ENCODE data around the gene PLXNA4.

The PLXNA4 gene

GRCh38 chr7:132383962-132384361 lies 192.3 kb downstream of the PLXNA4 start:
- no peak for DNase-seq

DNA sequence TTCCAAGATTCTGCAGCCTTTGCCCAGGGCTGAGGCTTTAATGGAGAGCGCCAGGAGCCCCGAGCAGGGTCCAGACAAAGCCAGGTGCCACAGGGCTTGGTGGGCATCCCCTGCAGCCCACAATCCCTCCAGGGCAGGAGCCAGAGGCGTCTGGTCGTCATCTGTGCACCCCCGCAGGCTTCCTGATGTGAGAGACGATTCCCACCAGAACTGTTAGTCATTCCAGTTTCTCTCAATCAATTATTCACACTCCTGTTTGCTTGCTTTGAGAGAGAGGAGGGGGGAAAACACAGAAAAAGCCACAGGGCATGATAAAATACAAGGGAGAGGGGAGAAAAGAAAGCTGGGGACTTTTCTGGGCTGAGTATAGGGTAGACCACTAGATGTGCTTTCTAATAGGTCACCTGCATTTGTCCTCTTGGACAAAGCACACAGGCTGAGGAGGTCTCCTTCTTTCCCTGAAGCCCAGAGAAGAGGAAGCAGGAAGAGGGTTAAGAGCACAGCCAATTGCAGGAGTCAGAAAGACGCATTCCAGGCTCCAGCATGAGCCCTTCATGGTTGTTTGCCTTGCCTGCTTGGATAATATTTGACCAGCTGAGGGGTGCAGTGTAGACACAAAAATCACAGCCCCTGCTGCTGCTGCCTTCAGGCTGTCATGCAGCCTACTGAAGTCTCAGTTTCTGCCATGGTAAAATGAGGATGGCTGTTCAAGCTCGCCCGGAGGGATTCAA lies 194.4 kb downstream of the PLXNA4 start:
- DNase-seq = no peak

DNA sequence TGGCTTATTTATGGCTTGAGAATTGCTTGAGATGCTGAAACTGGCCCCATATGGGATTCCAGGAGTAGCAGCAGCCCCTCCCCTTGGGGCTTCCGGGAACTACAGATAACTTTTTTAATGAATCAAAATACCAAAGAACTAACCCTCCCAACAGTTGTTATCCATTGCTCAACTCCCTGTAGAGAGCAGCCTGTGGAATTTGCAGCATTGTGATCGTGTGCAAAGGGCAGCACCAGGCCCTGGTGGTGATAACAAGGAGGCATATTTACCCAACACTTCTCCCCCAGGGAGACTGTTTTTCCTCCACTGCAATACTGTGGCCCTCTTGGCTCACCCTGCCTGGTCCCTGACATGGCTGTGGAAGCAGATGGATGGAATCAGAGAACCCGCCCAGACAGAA lies 196.2 kb downstream of the PLXNA4 start:
- DNase-seq = no peak

GRCh38 chr7:132379292-132379691 lies 197.0 kb downstream of the PLXNA4 start:
- no peak for DNase-seq

DNA sequence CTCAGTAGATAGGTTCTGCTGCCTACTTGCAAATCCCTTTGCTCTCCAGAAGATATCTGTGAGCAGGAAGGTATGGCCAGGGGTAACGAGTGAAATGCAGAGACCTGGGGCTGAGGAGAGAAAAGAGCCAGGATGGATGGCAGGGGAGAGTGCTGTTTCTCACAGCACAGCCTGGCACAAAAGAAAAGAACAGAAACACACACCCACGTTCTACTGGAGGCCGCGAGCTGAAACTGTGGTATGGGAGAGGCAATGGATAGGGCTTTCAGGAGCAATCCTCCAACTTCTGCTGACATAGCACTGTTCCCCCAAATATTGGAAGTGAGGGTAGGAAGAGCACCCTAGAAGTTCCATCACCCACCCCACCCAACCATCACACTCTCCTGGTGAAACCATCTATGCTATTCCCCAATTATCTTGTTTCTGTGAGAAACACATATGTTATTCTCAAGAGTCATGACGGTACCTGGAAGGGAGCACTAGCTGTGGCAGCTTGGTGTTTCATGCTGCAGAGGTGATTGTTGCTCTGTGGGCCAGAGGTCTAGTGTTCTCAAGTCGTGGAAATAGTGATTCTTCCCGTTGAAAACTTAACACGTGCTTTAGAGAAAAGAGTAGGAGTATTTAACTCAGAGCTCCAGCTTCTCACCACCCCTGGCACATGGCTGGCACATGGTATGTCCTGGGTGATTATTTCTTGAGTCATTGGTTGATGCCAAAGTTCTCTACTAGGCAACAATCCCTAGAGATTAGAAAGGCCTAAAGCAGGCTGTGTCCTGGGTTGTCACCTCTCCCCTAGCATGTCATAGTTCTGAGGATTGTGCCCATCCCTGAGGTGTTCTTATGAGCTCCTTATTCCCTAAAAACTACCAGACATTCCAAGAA lies 198.3 kb downstream of the PLXNA4 start:
- DNase-seq = no peak

GRCh38 chr7:132377015-132377414 lies 199.3 kb downstream of the PLXNA4 start:
- no peak for DNase-seq

DNA sequence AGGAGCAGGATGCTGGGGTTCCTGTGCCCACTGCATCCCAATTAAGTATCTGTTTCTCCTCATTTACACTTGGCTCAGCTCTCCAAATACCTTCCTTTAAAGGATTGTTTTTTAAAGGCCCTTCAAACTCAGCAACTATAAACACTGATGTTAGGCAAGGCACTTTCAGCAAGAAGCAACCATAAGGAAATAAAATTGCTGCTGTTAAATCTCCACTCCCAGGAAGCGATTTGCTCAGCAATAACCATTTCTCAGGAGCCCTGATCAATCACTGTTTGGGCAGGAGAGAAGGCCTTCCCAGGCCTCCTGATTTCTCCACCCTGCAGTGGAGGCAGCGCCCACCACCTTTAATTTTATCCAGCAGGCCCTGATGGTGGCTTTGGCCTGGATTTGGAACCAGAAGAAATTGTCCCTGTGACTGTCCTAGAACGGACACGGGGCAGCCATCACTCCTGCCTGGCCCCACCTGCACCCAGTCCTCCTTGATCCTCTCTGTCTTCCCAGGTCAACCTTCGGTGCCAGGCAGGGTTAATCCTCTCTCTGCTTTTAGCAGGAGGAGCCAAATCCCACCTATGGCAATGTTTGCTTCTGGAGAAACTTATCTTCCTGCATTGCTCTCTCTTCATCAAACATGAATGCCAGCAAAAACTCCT lies 199.8 kb downstream of the PLXNA4 start:
- DNase-seq = no peak

- no peak for DNase-seq
These were observed 202.4 kb downstream of the PLXNA4 start for GRCh38 chr7:132373879-132374278.

- no peak for DNase-seq
These were observed 203.2 kb downstream of the PLXNA4 start for GRCh38 chr7:132373041-132373440.

- no peak for DNase-seq
These were observed 204.3 kb downstream of the PLXNA4 start for GRCh38 chr7:132371948-132372347.

DNA sequence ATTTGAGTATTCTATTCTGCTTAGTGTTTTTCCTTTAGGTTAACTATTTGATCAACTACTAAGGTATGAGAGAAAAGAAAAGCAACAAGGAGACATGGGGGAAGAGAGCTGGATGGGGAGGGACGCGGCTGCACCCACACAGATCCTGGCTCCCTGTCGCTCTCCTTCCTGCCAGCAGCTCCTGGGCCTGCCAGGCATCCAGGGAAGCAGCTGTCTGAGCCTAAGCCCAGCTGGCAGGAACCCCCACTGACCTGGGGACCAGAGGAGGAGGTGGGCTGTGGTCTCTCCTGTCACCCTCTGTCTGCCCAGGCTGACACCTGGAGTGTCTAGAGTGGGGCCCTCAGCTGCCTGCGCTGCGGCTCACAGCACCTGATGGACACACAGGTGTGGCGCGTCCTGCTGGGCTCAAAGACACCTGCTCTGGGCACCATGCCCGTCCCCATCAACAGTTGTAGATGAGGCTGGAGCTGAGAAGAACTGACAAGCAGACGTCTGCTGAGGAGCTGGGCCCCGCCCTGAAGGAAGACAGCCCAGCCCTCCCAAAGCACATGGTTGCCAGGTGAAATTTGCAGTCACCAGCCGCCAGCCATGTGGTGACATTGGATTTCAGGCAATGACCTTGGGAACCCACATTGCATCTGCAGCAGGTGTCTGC lies 207.9 kb downstream of the PLXNA4 start:
- no peak for DNase-seq

GRCh38 chr7:132367795-132368194 lies 208.5 kb downstream of the PLXNA4 start:
- DNase-seq = no peak

- DNase-seq = no peak
These were observed 209.3 kb downstream of the PLXNA4 start for GRCh38 chr7:132367004-132367403.

- DNase-seq = no peak
These were observed 212.0 kb downstream of the PLXNA4 start for GRCh38 chr7:132364226-132364625.

GRCh38 chr7:132362059-132362458 lies 214.2 kb downstream of the PLXNA4 start:
- no peak for DNase-seq

- DNase-seq = no peak
These were observed 215.1 kb downstream of the PLXNA4 start for GRCh38 chr7:132361146-132361545.

DNA sequence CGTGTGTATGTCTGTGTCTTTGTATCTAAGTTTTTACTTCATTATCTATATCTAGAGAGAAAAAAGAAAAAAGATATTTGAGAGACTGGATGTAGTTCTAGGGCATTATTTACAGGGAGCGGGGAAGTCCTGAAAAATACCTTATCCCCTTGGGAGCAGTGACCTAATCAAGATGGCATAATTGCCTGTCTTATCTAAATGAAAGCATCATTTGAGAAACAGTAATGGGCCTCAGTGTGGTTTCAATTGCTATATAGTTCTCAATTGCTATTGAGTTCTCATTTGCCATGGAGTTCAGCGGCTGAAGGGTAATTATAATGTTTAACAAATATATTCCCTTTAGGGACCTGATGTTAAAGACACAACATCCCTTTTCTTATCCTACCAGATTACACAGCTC lies 216.5 kb downstream of the PLXNA4 start:
- no peak for DNase-seq

DNA sequence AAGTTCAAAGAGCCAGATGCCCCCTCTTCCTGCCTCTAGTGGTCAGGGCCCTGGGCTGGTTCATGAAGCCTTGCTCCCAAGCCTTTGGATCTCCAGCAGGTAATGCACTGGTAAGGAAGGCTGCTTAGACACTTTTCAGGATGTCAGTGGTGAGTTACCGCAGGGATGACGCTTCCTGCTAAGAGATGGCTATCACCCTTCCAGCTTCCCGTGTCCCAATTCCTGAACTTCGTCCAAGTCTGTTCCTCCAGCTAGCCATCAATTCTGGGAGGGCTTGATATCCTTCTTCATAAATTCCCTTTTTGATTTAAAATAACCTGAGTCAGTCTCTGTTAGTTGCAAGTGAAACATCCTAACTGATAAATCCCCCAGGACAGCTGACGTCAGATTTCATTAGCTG lies 221.2 kb downstream of the PLXNA4 start:
- DNase-seq = no peak

DNA sequence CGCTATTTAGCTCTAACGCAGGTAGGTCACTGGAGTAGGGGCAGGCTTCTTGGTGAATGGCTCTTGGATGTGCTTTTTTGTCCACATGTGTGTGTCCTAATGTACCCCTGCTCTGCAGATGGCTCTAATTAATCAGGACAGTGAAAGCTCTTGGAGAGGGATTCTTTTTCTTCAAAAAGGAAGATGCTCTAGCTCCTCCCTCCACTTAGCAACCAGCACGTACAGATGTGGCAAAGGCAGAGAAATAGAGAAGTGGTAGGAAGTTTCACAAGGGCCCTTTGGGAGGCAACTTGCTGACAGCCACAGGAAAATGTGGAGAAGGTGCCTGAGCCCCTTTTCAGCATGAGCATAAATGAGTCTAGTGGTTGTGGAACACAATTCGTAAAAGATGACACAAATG lies 221.7 kb downstream of the PLXNA4 start:
- no peak for DNase-seq

DNA sequence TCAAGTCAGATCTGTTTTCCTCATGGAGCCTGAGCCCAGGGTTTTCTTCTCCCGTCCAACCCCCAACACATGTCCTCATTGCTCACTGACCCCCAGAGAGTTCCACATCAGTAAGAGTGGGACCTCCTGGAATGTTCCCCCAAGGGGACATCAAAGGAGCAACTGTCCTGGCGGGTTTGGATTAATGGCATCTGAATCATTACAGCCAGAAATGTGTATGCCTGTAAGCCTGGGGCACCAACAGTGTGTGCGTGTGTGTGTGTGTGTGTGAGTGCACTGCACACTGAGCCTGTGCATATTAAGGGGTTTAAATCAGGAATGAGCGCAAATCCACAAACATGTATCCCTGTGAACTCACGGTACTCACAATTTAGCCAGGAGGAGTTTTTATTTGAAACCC lies 222.3 kb downstream of the PLXNA4 start:
- no peak for DNase-seq

- no peak for DNase-seq
These were observed 223.5 kb downstream of the PLXNA4 start for GRCh38 chr7:132352800-132353199.

DNA sequence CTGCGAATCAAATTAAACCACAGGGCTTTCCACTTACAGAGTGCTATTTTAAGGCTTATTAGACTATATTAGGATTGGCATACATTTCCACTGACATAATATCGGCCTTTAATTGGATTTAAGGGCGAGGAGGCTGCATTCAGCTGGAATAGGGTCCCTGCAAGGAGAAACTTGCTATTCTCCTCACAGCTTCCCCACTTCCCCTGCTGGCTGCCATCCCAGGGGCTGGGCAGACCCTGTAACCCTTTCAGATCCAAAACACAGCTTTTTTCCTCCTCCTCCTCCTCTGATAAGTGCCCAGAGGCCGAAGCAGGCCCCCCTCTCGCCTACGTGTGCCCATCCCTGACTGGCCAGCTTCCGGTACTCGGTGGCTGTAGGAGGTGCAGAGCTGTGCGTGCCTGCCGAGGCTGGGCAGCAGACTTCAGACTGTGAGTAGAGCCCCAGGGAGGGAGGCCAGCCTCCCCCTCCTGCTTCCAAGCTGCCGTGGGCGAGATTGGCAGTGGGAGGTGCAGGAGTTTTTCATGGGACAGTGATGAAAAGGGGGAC lies 224.2 kb downstream of the PLXNA4 start:
- no peak for DNase-seq

DNA sequence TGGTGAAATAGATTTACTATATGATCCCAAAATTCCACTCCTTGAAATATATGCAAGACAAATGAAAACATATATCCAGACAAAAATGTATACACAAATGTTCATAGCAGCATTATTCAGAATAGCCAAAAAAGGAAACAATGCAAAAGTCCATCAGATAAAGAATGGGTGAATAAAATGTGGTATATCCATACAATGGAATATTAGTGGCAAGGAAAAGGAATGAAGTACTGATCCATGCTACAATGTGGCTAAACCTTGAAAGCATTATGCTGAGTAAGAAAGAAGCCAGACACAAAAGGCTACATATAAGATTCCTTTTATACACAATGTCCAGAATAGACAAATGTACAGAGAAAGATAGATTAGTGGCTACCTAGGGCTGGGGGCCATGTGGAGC lies 225.5 kb downstream of the PLXNA4 start:
- DNase-seq = no peak

Measured in inflammatory macrophage treated with lipopolysaccharide for 1 hour (primary cell).